PC-9 (cell line): Measurements from ENCODE around the gene ZP4. TPM values are rescaled to one million over a fixed set of nuclear protein-coding genes. Genes with fewer than 3 reads are reported as not detected.

Source experiments
- BruUV-seq: library from RNA; stranded (reverse); fragments of 400-500 nt; replicated peaks from 2 replicates; lab custom pipeline; 2021; lab: Mats Ljungman, UMichigan
- CTCF ChIA-PET: fragments of 300-600 bp; sonication (Branson Sonifier 250); formaldehyde crosslinking; loops from one replicate; lab custom pipeline; 2022; ENCODE audit warnings: antibody characterized with exemption; lab: Charles Lee
- POLR2A ChIA-PET: fragments of 300-600 bp; sonication (Branson Sonifier 250); formaldehyde crosslinking; loops from one replicate; lab custom pipeline; 2022; ENCODE audit warnings: antibody characterized with exemption; ENCODE audit not compliant: unreplicated experiment; lab: Charles Lee
- DNase-seq, 2 experiments: peaks; one replicate each; pipeline versions ENCODE4 v3.0.0 to v3.0.0-alpha.2; 2015 to 2022; ENCODE audit warnings: mixed read lengths in 1 of 2
- H2AFZ ChIP-seq: fragments of 200-600 bp; sonication (generic); 2 replicates; pipeline ENCODE4 v1.8.1; 2017; ENCODE audit warnings: antibody characterized with exemption
- H3F3A ChIP-seq: fragments of 200-600 bp; sonication (generic); 2 replicates; pipeline ENCODE4 v1.8.1; 2017; ENCODE audit warnings: antibody characterized with exemption, mild to moderate bottlenecking, low read depth; ENCODE audit not compliant: insufficient read depth
- H3K27ac ChIP-seq: fragments of 200-600 bp; sonication (generic); 2 replicates; pipeline ENCODE4 v1.6.1; 2016; ENCODE audit warnings: mixed run types
- H3K27me3 ChIP-seq: fragments of 200-600 bp; sonication (generic); 2 replicates; pipeline ENCODE4 v1.6.1; 2016; ENCODE audit warnings: low read depth, mixed run types; ENCODE audit not compliant: insufficient read depth
- H3K36me3 ChIP-seq: fragments of 200-600 bp; sonication (generic); 2 replicates; pipeline ENCODE4 v1.6.1; 2016; ENCODE audit warnings: low read depth, mixed run types
- H3K4me1 ChIP-seq: fragments of 200-600 bp; sonication (generic); replicated peaks from 2 replicates; pipeline ENCODE4 v1.6.1; 2016; ENCODE audit warnings: mixed run types; ENCODE audit not compliant: insufficient read depth
- H3K4me2 ChIP-seq: fragments of 200-600 bp; sonication (generic); 2 replicates; pipeline ENCODE4 v1.6.1; 2017; ENCODE audit warnings: mixed run types
- H3K4me3 ChIP-seq: fragments of 200-600 bp; sonication (generic); 2 replicates; pipeline ENCODE4 v1.6.1; 2016; ENCODE audit warnings: mixed run types
- H3K79me2 ChIP-seq: fragments of 200-600 bp; sonication (generic); 2 replicates; pipeline ENCODE4 v1.6.1; 2017; ENCODE audit warnings: low read depth, mixed run types
- H3K9me2 ChIP-seq: fragments of 200-600 bp; sonication (generic); 2 replicates; pipeline ENCODE4 v1.8.1; 2017; ENCODE audit warnings: mild to moderate bottlenecking; ENCODE audit not compliant: insufficient read depth
- H3K9me3 ChIP-seq: fragments of 200-600 bp; sonication (generic); 2 replicates; pipeline ENCODE4 v1.8.1; 2016; ENCODE audit warnings: low read depth; ENCODE audit not compliant: insufficient read depth
- H4K20me1 ChIP-seq: fragments of 200-600 bp; sonication (generic); 2 replicates; pipeline ENCODE4 v1.8.1; 2017; ENCODE audit not compliant: insufficient read depth
- EZH2 ChIP-seq: fragments of 200-600 bp; sonication (generic); IDR thresholded peaks from 2 replicates; pipeline ENCODE4 v1.8.0; 2017; ENCODE audit warnings: antibody characterized with exemption, low read depth
- intact Hi-C: fragments of 100-400 bp; cut with micrococcal nuclease; formaldehyde crosslinking; loops from one replicate; pipeline ENCODE4 v1.10.0; 2022; ENCODE audit not compliant: unreplicated experiment
- total RNA-seq: library from RNA; stranded (reverse); gene quantifications from 2 replicates; pipeline ENCODE4 v1.2.3, GENCODE V29; 2021
- TF ChIP-seq, protein P1 (sequence below): fragments of 200-600 bp; sonication (generic); conservative IDR thresholded peaks from 2 replicates; pipeline ENCODE4 v1.6.1; 2017; ENCODE audit warnings: mixed run types, antibody characterized with exemption, mild to moderate bottlenecking, moderate library complexity

ZP4 gene
- total RNA-seq, 1 experiment from 2014 or later, result not detected

DNA sequence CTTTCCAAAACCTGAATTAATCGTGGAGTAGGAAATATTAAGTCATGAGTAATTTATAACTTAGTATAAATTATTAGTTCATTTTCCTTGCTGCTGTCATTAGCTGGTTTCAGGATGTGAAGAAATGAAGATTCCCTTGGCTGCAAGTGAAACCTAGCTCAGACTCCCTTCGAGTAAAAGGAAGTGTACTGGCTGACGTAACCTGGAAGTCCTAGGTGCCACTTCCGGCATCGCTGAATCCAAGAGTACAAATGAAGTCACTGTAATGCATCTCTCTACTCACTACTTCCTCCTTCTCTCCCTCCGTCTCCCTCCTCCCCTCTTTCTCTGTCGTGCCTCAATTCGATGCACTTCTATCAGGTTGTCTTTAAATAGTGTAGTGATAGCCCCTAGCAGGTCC lies 28.8 kb downstream of the ZP4 start:
- Histone ChIP-seq H3F3A (no peaks in the 10 kb centered on the region), H3K27me3 (no peaks in the 10 kb centered on the region), H3K79me2 (no peaks in the 10 kb centered on the region), H3K4me1 (no peaks in the 10 kb centered on the region), H3K36me3 (no peaks in the 10 kb centered on the region), H2AFZ (no peak overlapping the region), H3K9me2 (no peaks in the 10 kb centered on the region), H3K9me3 (no peaks in the 10 kb centered on the region), H3K4me3 (no peak overlapping the region), H3K4me2 (no peak overlapping the region), H3K27ac (no peak overlapping the region), H4K20me1 (no peaks in the 10 kb centered on the region)
- no peak for DNase-seq
- intact Hi-C loops, result no loop called here
- no peak for TF ChIP-seq EZH2
- TF ChIP-seq, protein P1, sequence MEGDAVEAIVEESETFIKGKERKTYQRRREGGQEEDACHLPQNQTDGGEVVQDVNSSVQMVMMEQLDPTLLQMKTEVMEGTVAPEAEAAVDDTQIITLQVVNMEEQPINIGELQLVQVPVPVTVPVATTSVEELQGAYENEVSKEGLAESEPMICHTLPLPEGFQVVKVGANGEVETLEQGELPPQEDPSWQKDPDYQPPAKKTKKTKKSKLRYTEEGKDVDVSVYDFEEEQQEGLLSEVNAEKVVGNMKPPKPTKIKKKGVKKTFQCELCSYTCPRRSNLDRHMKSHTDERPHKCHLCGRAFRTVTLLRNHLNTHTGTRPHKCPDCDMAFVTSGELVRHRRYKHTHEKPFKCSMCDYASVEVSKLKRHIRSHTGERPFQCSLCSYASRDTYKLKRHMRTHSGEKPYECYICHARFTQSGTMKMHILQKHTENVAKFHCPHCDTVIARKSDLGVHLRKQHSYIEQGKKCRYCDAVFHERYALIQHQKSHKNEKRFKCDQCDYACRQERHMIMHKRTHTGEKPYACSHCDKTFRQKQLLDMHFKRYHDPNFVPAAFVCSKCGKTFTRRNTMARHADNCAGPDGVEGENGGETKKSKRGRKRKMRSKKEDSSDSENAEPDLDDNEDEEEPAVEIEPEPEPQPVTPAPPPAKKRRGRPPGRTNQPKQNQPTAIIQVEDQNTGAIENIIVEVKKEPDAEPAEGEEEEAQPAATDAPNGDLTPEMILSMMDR, result no peak
- ChIA-PET POLR2A (no interaction called here), CTCF (no interaction called here)
- no TSS peak for BruUV-seq

DNA sequence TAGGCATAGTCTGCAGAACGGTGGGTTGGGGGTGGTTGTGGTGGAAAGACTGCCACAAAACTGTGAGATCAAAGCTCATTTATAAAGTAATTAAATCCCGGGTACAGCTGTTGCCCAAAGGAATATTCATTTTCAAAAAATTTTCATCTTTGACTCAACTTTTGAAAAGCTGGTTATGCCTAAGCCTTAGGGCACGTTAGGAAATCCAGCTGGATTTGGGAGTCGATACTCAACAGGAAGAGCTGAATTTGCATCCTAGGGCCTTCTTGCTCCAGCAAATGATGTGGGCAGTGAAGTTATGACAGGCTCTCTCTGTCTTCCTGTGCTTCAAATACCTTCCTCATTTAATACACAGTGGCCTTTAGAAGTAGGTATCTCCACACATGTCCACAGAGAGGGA lies 31.7 kb downstream of the ZP4 start:
- Histone ChIP-seq H3K36me3 (no peaks in the 10 kb centered on the region), H3K4me1 (no peaks in the 10 kb centered on the region), H2AFZ (no peak overlapping the region), H3K27ac (no peak overlapping the region), H3K9me2 (no peaks in the 10 kb centered on the region), H3K79me2 (no peaks in the 10 kb centered on the region), H4K20me1 (no peaks in the 10 kb centered on the region), H3K27me3 (no peaks in the 10 kb centered on the region), H3K4me3 (no peak overlapping the region), H3K9me3 (no peaks in the 10 kb centered on the region), H3F3A (no peaks in the 10 kb centered on the region), H3K4me2 (no peak overlapping the region)
- no peak for DNase-seq
- POLR2A ChIA-PET, result no interaction called here
- CTCF ChIA-PET, result no interaction called here
- BruUV-seq, result no TSS peak
- intact Hi-C loops, result no loop called here
- TF ChIP-seq, protein P1, result no peak
- TF ChIP-seq EZH2, result no peak

DNA sequence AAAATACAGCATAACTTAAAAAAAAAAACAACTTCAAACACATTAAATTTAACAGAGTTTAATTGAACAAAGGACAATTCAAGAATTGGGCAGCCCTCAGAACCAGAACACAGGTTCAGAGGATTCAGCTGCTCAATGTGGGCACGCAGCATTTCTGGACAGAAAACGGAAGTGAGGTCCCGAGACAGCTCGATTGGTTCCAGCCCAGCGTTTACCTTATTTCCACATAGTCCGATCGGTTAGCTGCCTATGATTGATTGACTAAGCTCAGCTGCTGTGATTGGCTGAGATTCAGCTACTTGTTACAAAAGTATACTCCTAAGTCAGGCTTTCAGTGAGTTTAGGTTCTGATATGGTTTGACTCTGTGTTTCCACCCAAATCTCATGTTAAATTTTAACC lies 33.3 kb downstream of the ZP4 start:
- intact Hi-C loops, result no loop called here
- Histone ChIP-seq H3K9me2 (no peaks in the 10 kb centered on the region), H2AFZ (no peak overlapping the region), H3K9me3 (no peaks in the 10 kb centered on the region), H3K4me1 (no peaks in the 10 kb centered on the region), H3K79me2 (no peaks in the 10 kb centered on the region), H3F3A (no peaks in the 10 kb centered on the region), H3K27ac (no peak overlapping the region), H4K20me1 (no peaks in the 10 kb centered on the region), H3K27me3 (no peaks in the 10 kb centered on the region), H3K4me2 (no peak overlapping the region), H3K36me3 (no peaks in the 10 kb centered on the region), H3K4me3 (no peak overlapping the region)
- POLR2A ChIA-PET, result no interaction called here
- CTCF ChIA-PET, result no interaction called here
- no peak for DNase-seq
- TF ChIP-seq EZH2, result no peak
- TF ChIP-seq, protein P1, result no peak
- BruUV-seq, result no TSS peak
